HepG2 (cell line): Measurements from ENCODE around the gene RRAS. TPM values are rescaled to one million over a fixed set of nuclear protein-coding genes. Genes with fewer than 3 reads are reported as not detected.

Experiments
- CENPT ChIP-seq: sonication (generic); formaldehyde crosslinking; IDR thresholded peaks from 2 replicates; pipeline ENCODE4 v1.8.0; 2022; ENCODE audit warnings: low read depth, mild to moderate bottlenecking, moderate library complexity, missing genetic modification reagents
- E2F5 ChIP-seq: sonication (generic); formaldehyde crosslinking; conservative IDR thresholded peaks from 2 replicates; pipeline ENCODE4 v1.4.0; 2020; ENCODE audit warnings: missing genetic modification reagents
- GABPA ChIP-seq, 2 experiments: IDR thresholded peaks; 2 replicates each; pipeline ENCODE4 v1.6.1; 2011 to 2016; ENCODE audit warnings: low read depth in 2 of 2, low read length in 1 of 2, missing biosample characterization in 1 of 2, missing genetic modification characterization in 1 of 2
- HDAC1 ChIP-seq: sonication (generic); formaldehyde crosslinking; IDR thresholded peaks from 2 replicates; pipeline ENCODE4 v1.5.1; 2020; ENCODE audit warnings: mild to moderate bottlenecking, missing genetic modification reagents
- KLF15 ChIP-seq: sonication (generic); formaldehyde crosslinking; IDR thresholded peaks from 2 replicates; pipeline ENCODE4 v1.8.1; 2023; ENCODE audit warnings: borderline replicate concordance, mild to moderate bottlenecking, inconsistent platforms, missing genetic modification reagents, mixed read lengths
- NFE2L2 ChIP-seq: fragments of 150-350 bp; IDR thresholded peaks from 2 replicates; pipeline ENCODE4 v1.6.1; 2014; ENCODE audit warnings: low read length
- PRDM10 ChIP-seq: sonication (generic); formaldehyde crosslinking; IDR thresholded peaks from 2 replicates; pipeline ENCODE4 v1.4.0; 2020; ENCODE audit warnings: low read depth, missing genetic modification reagents
- RBM22 ChIP-seq: fragments of 200-400 bp; formaldehyde crosslinking; optimal IDR thresholded peaks from 2 replicates; pipeline ENCODE3; 2017; ENCODE audit warnings: mild to moderate bottlenecking, low read length, moderate library complexity
- REL ChIP-seq: sonication (generic); formaldehyde crosslinking; conservative IDR thresholded peaks from 2 replicates; pipeline ENCODE4 v1.8.0; 2022; ENCODE audit warnings: mild to moderate bottlenecking, missing genetic modification reagents, moderate library complexity
- REST ChIP-seq, 2 experiments: IDR thresholded peaks; 2 replicates each; pipeline ENCODE4 v1.6.1; 2011 to 2012; ENCODE audit warnings: low read length in 2 of 2, borderline replicate concordance in 1 of 2, low read depth in 1 of 2, mild to moderate bottlenecking in 1 of 2, moderate library complexity in 1 of 2
- SP1 ChIP-seq, 2 experiments: fragments of 450-650 bp in 1 of 2; sonication (generic) in 1 of 2; formaldehyde crosslinking in 1 of 2; IDR thresholded peaks; 2 replicates each; pipeline versions ENCODE4 v1.4.0 to v1.6.1; 2016 to 2020; ENCODE audit warnings: missing genetic modification reagents in 1 of 2
- TAF1 ChIP-seq: sonication (generic); formaldehyde crosslinking; IDR thresholded peaks from 2 replicates; pipeline ENCODE4 v1.4.0; 2020; ENCODE audit warnings: missing genetic modification reagents
- TFDP1 ChIP-seq: IDR thresholded peaks from 2 replicates; pipeline ENCODE4 v1.6.1; 2016; ENCODE audit warnings: missing compliant biosample characterization, missing genetic modification reagents, borderline replicate concordance
- ZNF280B ChIP-seq: sonication (generic); formaldehyde crosslinking; IDR thresholded peaks from 2 replicates; pipeline ENCODE4 v1.5.0; 2020; ENCODE audit warnings: missing genetic modification reagents, mild to moderate bottlenecking, borderline replicate concordance
- ZNF550 ChIP-seq: sonication (generic); formaldehyde crosslinking; IDR thresholded peaks from 2 replicates; pipeline ENCODE4 v1.4.0; 2020; ENCODE audit warnings: mild to moderate bottlenecking, missing genetic modification reagents, borderline replicate concordance
- polyA plus RNA-seq, 8 experiments: library from polyadenylated mRNA; depleted of rRNA in 3 of 8; stranded (reverse) in 7 of 8; unstranded in 1 of 8; fragments of >200 nt; fragmentation: Illumina TruSeq in 4 of 8; extraction: Trizol in 4 of 8; gene quantifications; 2 replicates each; pipeline versions ENCODE4 v1.2.1 to v1.2.3, GENCODE V29; 2011 to 2016; ENCODE audit warnings: low read depth in 4 of 8, missing spikeins in 1 of 8, mixed read lengths in 1 of 8; ENCODE audit not compliant: insufficient read depth in 1 of 8
- total RNA-seq, 5 experiments: library from RNA; depleted of rRNA; stranded (reverse); fragments of >200 nt; fragmentation: Illumina TruSeq; extraction: Trizol; gene quantifications; 2 replicates each; pipeline ENCODE4 v1.2.3, GENCODE V29; 2016; ENCODE audit warnings: low read depth in 1 of 5

The RRAS gene
- total and polyA plus RNA-seq, 2 of the 13 experiments (the other 11 are each of a cell fraction or from before 2014, with no cell fraction given) = 1.5 to 12.0 TPM

GRCh38 chr19:49664171-49665035, 24.5 kb upstream of the RRAS start (continued):
- TF ChIP-seq E2F5 (peak; percentile 15), PRDM10 (CRISPR knock-in tag) (peak; percentile 71; the same call in 1 of the 2 replicates), REST (IDR thresholded peaks at IDR 0.05; ENCODE audit: borderline replicate concordance in 1 of 2, low read depth in 1 of 2, low read length in 2 of 2) (peak in 1 of 2 experiments; percentile 18; a peak in 1 of 4 replicates), CENPT (CRISPR knock-in tag) (peak; percentile 30; the same call in 1 of the 2 replicates), REL (CRISPR knock-in tag) (peak; percentile 58; the same call in 1 of the 2 replicates), ZNF280B (CRISPR knock-in tag) (peak; percentile 64; the same call in 1 of the 2 replicates), NFE2L2 (no peak), HDAC1 (peak; percentile 62), KLF15 (CRISPR knock-in tag) (0 out of 2 replicates have a peak, but pooled peaks have one; percentile 11), TFDP1 (CRISPR knock-in tag) (peak; percentile 63; the same call in 1 of the 2 replicates), SP1 (IDR thresholded peaks at IDR 0.05) (no peak), SP1 (CRISPR knock-in tag; IDR thresholded peaks at IDR 0.05) (peak; percentile 61), RBM22 (peak; percentile 37), ZNF550 (CRISPR knock-in tag) (no peak), TAF1 (CRISPR knock-in tag) (peak; percentile 73), GABPA (IDR thresholded peaks at IDR 0.05; ENCODE audit: low read depth, low read length) (no peak; the same call in 1 of the 2 replicates), GABPA (CRISPR knock-in tag; IDR thresholded peaks at IDR 0.05; ENCODE audit: low read depth) (peak; percentile 43; the same call in 1 of the 2 replicates)
